SK-N-SH treated with all-trans-retinoic acid at 6 μM for 48 hours (cell line): ENCODE data around the gene DPF3.

ENCODE experiments used
- ARNTL ChIP-seq: fragments of 450-650 bp; formaldehyde crosslinking; IDR thresholded peaks from 2 replicates; pipeline ENCODE4 v1.5.0; 2020; ENCODE audit warnings: low read depth, mild to moderate bottlenecking, moderate library complexity, borderline replicate concordance
- BACH2 ChIP-seq: fragments of 250-450 bp; sonication (Bioruptor Pico); IDR thresholded peaks from 2 replicates; pipeline ENCODE4 v1.9.0; 2021; ENCODE audit warnings: mild to moderate bottlenecking, borderline replicate concordance
- CREB5 ChIP-seq: fragments of 250-450 bp; sonication (Bioruptor Pico); IDR thresholded peaks from 2 replicates; pipeline ENCODE4 v1.5.1; 2020; ENCODE audit warnings: low read depth, mild to moderate bottlenecking, moderate library complexity
- CSDC2 ChIP-seq: fragments of 250-450 bp; sonication (Bioruptor Pico); IDR thresholded peaks from 2 replicates; pipeline ENCODE4 v1.5.0; 2020; ENCODE audit warnings: mild to moderate bottlenecking, moderate library complexity
- GLIS3 ChIP-seq: fragments of 250-450 bp; sonication (Bioruptor Pico); IDR thresholded peaks from 2 replicates; pipeline ENCODE4 v1.5.0; 2020; ENCODE audit warnings: mild to moderate bottlenecking, moderate library complexity
- ISL1 ChIP-seq: fragments of 250-450 bp; sonication (Bioruptor Pico); IDR thresholded peaks from 2 replicates; pipeline ENCODE4 v2.1.2; 2022; ENCODE audit warnings: mild to moderate bottlenecking, moderate library complexity
- PATZ1 ChIP-seq: fragments of 250-450 bp; sonication (Bioruptor Pico); IDR thresholded peaks from 2 replicates; pipeline ENCODE4 v1.8.0; 2020; ENCODE audit warnings: mild to moderate bottlenecking, moderate library complexity, borderline replicate concordance
- ZC3H10 ChIP-seq: fragments of 250-450 bp; sonication (Bioruptor Pico); IDR thresholded peaks from 2 replicates; pipeline ENCODE4 v1.5.1; 2021; ENCODE audit warnings: mild to moderate bottlenecking, moderate library complexity
- ZFP3 ChIP-seq: fragments of 250-450 bp; sonication (Bioruptor Pico); IDR thresholded peaks from 2 replicates; pipeline ENCODE4 v1.5.0; 2020; ENCODE audit warnings: mild to moderate bottlenecking, moderate library complexity
- ZNF565 ChIP-seq: fragments of 450-650 bp; formaldehyde crosslinking; conservative IDR thresholded peaks from 2 replicates; pipeline ENCODE4 v1.5.0; 2020; ENCODE audit warnings: low read depth, mild to moderate bottlenecking, moderate library complexity
- TF ChIP-seq, protein P1 (sequence below): fragments of 250-450 bp; sonication (Bioruptor Pico); IDR thresholded peaks from 2 replicates; pipeline ENCODE4 v1.8.0; 2021; ENCODE audit warnings: low read depth, mild to moderate bottlenecking, moderate library complexity, borderline replicate concordance

- TF ChIP-seq, protein P1, sequence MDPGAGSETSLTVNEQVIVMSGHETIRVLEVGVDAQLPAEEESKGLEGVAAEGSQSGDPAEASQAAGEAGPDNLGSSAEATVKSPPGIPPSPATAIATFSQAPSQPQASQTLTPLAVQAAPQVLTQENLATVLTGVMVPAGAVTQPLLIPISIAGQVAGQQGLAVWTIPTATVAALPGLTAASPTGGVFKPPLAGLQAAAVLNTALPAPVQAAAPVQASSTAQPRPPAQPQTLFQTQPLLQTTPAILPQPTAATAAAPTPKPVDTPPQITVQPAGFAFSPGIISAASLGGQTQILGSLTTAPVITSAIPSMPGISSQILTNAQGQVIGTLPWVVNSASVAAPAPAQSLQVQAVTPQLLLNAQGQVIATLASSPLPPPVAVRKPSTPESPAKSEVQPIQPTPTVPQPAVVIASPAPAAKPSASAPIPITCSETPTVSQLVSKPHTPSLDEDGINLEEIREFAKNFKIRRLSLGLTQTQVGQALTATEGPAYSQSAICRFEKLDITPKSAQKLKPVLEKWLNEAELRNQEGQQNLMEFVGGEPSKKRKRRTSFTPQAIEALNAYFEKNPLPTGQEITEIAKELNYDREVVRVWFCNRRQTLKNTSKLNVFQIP = no peak
- no peak for TF ChIP-seq CSDC2 (CRISPR knock-in tag)
- no peak for TF ChIP-seq GLIS3
- no peak for TF ChIP-seq CREB5 (CRISPR knock-in tag)
- TF ChIP-seq PATZ1 (CRISPR knock-in tag) = no peak
- no peak for TF ChIP-seq ZNF565 (CRISPR knock-in tag)
- TF ChIP-seq BACH2 (CRISPR knock-in tag) = no peak
- no peak for TF ChIP-seq ZFP3 (CRISPR knock-in tag)
- TF ChIP-seq ISL1 (CRISPR knock-in tag) = no peak
- no peak for TF ChIP-seq ARNTL
- no peak for TF ChIP-seq ZC3H10 (CRISPR knock-in tag)
These were observed 122.3 kb downstream of the DPF3 start for GRCh38 chr14:72771561-72771960.
